ENCODE results near the gene MSANTD4.
"Not testable (repeated sequence)": the region's sequence is repeated elsewhere in the genome, so short reads cannot be mapped to it uniquely, and the experiment has no call there.

MSANTD4 gene

DNA sequence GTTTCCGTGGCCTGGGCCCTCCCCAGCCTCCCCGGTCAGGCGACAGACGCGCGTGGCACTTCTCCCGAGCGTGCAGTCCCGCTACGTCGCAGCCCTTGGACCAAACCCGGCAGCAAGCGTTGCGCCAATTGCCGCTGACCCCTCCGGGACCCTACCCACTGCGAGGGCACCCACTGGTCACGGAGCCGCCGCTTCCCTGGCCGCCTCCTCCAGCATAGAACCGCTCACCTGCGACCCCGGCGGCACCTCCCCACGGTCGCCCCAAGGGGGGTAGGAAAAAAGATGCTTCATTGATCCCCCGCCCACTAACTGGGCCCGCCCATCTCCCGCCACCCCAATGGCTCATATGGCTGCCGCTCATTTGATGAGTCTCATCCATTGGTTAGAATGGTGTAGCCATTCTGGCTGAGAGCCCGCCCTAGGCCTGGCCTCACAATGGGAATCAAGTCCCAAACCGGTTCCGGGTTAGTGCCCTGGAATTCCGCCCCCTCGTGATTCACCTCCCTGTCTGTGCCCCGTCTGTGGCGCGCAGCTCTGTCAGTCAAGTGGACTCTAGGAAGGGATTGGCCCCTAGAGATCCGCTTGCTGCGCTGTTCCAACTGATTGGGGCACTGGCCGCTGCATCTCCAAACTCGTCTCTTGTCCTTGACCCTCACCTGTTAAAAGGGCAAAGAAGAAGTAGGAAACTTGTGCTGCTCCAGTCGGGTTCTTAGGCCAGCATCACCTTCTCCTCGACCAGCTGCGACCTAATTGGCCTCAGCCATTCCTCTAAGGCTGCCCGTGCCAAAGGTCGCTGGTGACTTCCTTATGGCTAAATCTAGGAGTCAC lies at the start of gene MSANTD4:
MSANTD4 (minus strand) TSS at position 274 of the 828 bp plus-strand sequence. CDS start 11,323 bp downstream, outside the sequence.
- DNase-seq = peak; percentile 84 to 100 (median 99)

DNA sequence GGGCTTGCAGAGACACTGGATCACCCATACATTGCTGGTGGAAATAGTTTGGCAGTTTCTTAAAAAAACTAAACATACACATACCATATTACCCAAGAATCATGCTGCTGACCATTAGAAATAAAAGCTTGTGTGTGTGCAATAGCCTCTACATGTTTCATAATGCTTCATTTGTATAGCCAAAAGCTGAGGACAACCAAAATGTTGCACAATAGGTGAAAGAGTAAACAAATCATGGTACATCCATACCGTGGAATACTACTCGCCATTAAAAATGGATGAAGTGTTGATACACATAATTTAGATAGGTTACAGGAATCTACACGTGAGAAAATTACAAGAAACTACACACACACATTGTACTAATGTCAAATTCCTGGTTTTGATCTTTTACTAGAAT lies 48.6 kb upstream of the MSANTD4 start:
- DNase-seq = no peak

DNA sequence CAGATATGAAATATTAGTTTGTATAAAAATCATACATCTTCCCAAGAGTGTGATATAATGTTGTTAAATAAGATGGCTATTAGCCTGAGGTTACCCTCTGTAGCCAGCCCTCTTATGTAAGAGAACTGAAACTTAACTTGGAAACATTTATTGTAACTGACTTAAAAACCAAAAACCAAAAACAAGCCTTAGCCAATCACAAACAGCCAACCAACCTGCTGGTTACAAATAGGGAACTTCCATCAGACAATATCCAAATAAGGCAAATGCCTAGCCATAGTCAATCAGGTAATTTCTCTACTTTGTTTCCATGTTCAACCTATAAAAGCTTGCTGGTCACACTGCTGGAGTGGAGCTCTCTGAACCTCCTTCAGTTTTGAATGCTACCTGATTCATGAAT lies 41.0 kb upstream of the MSANTD4 start:
- DNase-seq = no peak

DNA sequence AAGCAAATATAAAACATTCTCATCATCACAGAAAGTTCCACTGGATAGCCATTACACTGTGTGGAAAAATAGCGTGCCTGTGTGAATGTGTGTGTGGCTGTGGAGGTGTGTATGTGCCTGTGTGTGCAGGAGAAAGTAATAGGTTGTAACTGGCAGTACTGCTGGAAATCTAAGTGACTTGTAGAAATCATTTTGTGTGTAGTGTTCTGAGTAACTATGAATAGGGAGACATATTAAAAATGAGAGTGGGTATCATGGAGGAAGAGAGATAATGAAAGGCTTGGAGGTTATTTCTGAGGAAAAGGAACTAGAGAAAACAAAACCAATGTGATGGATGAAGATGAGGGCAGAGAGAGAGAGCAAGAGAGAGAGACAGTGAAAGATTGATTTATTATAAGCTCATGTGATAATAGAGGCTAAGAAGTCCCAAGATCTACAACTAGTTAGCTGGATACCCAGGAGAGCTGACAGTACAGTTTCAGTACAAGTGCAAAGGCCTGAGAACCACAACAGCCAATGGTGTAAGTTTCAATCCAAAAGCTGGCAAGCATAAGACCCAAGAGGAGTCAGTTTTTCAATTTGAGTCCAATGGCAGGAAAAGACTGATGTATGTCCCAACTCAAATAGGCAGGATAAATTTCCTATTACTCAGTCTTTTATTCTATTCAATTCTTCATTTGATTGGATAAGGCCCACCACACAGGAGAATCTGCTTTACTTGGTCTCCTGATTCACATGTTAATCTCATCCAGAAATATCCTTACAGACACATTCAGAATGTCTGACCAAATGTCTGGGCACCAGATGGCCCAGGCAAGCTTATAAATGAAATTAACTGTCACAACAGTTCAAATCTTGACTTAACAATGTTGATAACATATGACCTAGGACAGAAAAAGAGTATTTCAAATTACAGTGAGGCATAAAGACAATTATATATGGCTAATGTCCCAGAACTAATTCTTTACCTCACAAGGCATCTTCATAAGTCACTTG lies 40.2 kb upstream of the MSANTD4 start:
- no peak for DNase-seq

DNA sequence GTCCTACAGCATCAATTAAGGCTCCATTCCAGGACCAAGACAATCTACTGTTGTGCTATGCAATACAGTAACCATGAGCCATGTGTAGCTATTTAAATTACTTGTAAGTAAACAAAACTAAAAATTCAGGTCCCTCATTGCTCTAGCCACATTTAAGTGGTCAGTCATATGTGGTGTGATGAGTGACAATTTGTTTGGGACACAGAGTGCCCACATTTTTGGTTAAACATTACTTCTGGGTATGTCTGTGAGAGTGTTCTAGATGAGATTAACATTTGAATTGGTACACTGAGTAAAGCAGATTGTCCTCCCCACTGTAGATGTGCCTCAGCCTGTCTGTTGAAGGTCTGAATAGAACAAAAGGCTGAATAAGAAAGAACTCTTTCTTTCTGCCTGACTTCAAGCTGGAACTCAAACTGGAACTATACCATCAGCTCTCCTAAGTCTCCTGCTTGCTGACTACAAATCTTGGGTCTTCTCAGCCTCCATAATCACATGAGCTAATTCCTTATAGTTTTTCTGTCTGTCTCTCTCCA lies 39.3 kb upstream of the MSANTD4 start:
- no peak for DNase-seq

DNA sequence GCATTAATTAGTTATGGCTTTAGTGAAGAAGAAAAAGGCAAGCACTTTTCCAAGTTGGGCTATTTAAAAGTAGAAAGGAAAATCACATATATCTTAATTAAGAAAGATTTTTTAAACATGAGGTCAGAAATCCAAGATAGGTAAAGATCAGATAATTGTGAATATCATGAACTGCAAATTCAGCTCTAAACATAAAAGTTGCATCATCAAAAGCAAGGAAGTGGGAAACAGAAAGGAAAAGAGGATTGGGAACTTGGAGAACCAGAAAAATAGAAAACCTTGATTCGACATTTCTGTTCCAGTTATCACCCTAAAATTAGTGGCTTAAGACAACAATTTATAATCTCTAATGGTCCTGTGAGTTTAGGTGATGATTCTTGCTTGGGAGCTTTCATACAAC lies 37.6 kb upstream of the MSANTD4 start:
- DNase-seq = no peak

DNA sequence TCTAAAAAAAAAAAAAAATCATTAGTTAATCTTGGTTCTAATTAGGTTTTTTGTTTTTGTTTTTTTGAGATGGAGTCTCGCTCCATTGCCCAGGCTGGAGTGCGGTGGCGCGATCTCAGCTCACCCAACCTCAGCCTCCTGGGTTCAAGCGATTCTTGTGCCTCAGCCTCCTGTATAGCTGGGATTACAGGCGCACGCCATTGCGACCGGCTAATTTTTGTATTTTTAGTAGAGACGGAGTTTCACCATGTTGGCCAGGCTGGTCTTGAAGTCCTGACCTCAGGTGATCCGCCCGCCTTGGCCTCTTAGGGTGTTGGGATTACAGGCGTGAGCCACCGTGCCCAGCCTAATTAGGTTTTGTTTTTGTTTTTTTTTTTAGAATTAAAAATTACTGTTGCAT lies 36.3 kb upstream of the MSANTD4 start:
- DNase-seq = not testable (repeated sequence)

DNA sequence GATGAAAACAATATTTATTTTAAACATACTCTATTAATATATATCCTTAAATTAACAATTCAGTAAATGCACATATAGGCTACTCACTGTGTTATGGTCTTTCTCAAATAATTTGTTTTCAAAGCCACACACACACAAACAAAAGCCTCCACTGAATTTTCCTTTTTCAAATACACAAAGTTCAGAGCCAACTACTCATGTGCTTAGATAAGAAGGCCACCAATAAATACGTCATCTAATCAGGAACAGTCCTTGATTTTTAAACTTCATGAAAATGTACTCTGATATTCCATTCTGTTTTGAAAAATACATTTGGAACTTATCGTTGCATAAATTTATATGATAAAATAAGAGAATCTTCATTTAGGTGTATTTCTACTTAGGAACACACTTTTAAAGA lies 29.1 kb upstream of the MSANTD4 start:
- no peak for DNase-seq

DNA sequence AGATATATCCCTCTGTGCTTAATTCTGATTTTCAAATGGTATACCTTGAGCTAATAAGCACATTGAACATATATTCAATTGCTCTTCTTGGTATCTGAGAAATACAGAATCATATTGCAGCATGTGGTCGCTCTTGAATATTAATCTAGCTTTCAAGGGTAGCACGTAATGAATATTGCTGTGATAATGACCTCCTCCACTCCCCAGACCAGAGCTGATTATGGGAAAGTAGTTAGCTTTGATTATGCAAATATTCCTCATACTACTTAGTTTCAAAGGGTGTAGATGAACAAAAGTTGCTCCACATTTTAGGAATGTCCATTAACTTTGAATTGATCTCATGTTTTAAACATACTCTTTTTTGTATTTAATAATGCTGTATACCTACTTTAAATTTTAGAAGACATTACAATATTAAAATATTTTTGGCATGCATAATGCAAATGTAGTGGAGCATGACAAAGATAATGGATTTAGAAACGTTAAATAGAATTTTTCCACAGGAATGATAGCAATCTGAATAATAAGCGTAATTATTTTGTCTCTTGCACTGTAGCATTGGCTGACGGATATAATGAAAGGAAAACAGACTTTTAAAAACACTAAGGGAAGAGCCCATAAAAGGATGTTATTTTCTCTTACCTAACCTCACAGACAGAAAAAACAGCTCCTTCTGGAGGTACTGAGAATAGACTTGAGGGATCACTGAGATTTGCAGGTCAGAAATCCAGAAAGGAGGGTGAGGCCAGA lies 27.9 kb upstream of the MSANTD4 start:
- no peak for DNase-seq

DNA sequence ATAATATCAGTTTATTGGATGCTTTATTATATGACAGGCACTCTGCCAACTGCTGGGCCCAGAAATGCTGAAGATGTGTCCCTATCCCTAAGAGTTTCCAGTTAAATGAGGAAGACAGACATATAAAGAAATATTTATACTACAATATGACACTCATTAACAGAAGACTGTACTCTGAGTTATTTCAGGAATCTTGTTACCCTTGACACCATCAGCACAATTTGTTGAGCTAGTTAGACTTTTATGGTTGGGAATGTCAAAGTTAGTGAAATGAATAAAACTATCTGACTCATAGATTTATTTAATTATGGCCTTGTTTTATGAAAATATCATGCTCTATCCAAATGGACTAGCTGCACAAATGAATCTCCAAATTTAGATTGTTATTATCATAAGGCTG lies 25.6 kb upstream of the MSANTD4 start:
- DNase-seq = no peak

DNA sequence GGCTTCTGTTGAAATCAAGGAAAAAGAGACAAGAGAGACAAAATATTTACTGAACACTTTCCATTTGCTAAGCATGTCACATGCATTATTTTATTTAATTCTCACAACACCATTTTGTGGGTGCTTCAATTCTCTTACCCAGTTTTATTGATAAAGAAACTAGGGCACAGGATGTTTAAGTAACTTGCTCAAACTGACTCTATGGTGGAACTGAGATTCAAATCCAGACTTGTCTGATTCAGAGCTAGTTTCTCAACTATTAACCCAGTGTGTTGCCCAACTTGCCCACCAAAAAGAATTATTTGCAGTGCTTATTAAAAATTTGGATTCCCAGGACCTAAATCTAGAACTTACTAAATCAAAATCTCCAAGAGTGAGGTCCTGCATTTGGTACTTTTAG lies 21.5 kb upstream of the MSANTD4 start:
- no peak for DNase-seq

DNA sequence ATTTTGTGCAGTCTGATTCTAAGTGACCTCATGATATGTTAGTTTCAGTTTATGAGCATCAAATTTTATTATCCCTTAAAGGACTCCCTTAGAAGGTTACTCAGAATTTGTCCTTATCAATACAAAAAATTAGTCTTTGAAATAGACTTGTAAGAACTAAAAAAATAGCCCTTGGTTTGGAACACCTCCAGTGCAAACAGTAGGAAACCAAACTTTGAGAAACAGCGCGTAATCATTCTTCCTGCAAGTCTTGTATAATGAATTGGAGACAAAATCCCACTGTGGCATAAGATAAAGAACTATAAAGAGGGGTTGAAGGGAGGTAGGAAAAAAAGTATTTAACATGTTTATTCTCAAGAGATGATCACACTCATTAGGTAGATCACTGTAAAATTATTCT lies 10.8 kb upstream of the MSANTD4 start:
- no peak for DNase-seq

DNA sequence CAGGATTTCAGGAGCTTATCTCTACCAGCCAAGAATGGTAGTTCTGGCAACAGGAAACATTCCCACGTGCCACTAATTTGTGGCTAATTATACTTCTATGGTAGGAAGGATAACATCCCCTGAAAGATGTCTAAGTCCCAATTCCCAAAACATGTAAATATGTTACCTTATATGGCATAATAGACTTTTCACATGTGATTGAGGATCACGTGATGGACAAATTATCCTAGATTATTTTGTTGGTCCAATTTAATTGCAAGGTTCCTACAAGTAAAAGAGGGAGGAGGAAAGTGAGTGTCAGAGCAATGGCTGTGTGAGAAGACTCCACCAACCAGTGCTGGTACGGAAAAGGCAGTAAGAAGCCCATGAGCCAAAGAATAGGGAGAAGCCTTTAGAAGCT lies 9.9 kb upstream of the MSANTD4 start:
- DNase-seq = no peak

DNA sequence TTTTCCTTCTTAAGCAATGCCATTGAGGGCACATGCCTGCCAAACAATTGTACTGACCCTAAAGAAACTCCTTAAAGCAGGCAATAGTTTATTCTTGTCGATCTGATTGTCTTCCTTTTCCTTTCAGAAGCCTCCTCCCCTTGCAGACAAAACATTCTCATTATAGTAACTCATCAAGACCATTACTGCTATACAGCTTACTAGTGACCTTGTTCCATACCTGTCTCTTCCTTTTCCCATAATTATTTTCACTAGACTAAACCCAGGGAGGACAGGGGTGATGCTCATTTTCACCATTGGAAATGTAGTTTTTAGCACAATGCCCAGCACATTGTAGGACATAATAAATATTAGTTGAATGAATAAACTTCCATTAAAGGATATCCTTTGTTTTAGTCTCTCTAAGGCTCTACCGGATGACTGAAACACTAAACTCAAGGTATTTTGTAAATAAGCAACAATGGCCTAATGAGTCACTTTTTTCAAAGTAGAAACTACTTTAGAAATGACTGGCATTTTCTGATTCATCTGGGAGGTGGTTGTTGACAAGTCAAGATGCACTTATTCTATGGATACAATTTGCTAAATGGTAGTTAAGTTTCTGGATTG lies 9.3 kb upstream of the MSANTD4 start:
- no peak for DNase-seq

DNA sequence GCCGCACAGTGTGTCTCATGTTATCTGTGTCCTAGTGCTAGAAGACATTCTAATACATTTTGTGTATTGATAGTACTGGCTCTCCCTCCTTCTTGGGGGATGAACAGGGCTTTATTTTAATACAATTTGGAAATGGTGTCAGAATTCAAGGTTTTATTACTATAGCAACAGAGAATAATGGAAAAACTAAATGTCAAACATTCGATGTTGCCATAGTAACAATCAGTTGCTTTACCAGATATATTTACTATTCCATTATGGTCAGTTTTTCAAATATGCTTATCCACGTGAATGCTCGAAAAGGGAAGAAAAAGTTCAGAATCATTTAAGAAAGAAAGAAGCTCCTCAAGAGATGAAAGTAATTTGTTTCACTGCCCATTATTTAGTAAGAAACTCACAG lies 8.6 kb upstream of the MSANTD4 start:
- no peak for DNase-seq

DNA sequence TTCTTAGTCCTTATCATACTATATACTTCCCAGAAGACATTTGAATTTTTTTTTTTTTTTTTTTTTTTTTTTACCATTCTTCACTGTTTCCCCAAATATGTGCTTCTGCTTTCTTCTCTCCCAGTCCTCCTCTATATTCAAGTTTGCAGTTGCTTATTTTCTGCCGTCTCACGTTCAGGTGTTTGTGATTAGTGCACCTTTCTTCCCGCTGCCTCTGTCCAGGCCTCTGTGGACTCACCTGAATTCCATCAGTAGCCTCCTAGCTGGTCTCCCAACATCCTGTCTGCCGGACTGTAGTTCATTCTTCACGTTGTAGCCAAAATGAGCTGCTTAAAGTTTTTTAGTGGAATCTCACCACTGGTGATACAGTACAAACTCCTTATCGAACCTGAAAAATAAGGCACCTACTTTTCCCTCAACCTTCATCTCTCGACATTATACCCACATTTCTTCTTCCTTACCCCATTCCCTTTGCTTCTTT lies 795 bp upstream of the MSANTD4 start:
- DNase-seq = peak in 1 of 56 donors; percentile 3

DNA sequence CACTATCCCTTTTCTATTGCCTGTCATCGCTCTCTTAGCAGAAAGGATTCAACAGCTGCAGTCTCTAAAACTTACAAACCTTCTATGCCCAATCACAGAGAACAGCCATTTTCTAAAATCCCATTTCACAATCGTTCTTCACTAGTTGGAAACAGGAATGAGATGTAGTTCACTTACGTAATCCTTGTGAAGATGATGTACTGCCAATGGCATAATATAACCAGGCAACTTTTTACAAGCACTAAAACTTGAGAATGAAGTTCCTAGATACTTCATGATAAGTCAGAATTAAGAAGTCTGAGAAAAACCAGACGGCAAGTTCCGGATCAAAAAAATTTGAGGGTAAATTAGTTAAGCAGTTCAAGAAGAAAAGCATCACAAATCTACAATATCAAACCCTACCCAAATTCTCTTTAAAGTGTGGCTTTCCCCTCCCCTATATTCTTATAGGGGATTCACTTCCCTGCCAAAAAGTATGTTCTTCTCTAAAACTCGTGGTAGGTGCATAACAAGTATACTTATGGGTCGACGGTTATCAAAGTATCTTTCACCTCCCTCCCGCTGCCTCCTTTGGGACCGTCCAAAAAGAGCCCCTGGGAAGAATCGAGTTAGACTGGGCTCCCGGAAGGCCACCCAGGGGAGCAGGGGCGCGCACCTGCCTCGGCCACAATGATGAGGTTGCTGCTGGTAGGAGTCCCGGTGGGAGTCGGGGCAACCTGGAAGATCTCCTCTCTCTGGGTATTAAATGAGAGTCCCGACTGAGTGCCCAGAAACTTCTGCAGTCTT lies 666 bp downstream of the MSANTD4 start:
- peak in 1 of 56 donors; percentile 44 for DNase-seq

DNA sequence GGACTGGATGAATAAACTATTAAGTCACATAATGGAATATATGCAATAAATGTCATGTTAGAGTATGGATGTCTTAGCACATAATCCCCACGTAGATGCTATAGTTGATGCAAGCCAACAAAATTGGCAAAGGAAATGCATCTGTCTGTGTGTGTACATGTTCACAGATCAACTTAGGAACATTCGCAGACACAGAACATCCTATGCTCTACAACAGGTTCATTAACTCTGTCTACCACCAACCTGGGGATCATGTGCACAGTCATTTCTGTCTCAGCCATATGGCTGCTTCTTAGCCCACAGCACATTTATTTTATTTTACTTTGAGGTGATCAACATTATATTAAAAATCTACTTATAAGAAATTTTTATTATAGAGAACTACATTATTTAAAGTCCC lies 4.9 kb downstream of the MSANTD4 start:
- no peak for DNase-seq

DNA sequence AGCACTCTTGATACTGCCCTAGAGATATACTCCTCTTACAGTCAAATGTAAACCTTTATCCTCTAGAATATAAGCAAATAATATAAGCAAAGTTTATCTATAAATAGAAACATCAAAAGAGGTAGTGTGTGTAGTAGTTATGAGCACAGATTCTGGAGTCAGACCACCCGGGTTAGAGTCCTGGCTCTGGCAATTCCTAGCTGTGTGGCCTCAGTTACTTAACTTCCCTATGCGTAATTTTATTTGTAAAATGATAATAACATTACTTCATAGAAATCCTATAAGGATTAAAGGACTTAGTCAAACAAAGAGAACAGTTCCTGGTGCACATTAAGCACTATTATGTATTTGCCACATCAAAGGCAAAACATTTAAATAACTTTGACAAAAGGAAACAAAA lies 7.0 kb downstream of the MSANTD4 start:
- DNase-seq = no peak

DNA sequence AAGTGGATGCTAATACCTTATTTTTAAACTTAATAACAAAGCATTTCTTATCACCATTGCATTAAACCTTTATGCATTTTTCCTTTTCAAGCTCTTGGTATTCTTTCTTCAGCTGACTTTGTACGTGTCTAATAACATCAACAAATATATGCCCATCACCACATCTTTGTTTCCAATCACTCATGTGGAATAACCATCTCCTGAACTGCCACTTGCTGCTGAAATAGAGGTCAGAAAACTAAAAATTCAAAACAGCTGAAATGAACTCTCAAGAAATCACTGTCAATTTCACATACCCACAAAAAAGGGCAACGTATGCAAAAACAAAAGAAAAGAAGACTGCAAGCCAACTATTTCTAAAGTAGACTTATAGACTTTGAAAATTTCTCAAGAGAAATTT lies 7.4 kb downstream of the MSANTD4 start:
- DNase-seq = no peak
